ENCODE results near the gene RMDN2.

The RMDN2 gene

DNA sequence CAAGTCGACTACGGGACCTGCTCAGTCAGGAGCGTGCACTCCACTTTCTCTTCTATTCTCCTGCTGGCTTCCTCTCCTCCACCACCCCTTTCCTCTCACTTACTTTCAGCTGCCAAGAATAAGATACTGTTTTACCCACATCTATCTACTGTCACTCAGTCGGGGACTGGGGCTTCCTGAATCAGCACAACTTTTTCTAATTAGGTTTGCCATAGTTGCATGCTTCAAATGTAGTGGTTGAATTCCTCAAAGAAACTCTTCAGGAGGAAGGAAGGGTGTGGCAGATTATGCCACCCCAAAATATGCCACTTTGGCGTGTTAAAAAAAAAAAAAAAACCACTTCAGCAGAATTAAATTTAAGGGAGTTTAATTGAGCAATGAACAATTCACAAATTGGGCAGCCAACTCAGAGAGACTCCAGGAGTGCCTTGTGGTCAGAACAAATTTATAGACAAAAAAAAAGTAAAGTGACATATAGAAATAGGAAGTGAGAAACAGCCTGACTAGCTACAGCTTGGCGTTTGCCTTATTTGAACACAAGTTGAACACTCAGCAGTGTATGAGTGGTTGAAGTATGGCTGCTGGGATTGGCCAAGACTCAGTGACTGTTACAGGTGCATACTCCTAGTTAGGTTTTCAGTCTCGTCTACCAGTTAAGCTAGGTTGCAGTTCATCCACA lies 32.5 kb upstream of the RMDN2 start:
- no peaks in the 10 kb centered on the region for H3K9me3 ChIP-seq (ENCODE audit: control insufficient read depth, insufficient read depth, low read depth, low read length)
- 0 out of 2 replicates have a peak, but pooled peaks cover 2% of the 10 kb centered on the region for H3K4me1 ChIP-seq (ENCODE audit: control insufficient read depth, insufficient read depth, low read length)
- H3K36me3 ChIP-seq (ENCODE audit: control insufficient read depth in 2 of 2, insufficient read depth in 1 of 2, low read length in 2 of 2), result no peaks in the 10 kb centered on the region
- no peak for TF ChIP-seq ZNF19 (tag by site-specific recombination; IDR thresholded peaks at IDR 0.05; ENCODE audit: low read depth)
- TF ChIP-seq GLIS2 (tag by site-specific recombination; IDR thresholded peaks at IDR 0.05), result no peak
- TF ChIP-seq, protein P1, sequence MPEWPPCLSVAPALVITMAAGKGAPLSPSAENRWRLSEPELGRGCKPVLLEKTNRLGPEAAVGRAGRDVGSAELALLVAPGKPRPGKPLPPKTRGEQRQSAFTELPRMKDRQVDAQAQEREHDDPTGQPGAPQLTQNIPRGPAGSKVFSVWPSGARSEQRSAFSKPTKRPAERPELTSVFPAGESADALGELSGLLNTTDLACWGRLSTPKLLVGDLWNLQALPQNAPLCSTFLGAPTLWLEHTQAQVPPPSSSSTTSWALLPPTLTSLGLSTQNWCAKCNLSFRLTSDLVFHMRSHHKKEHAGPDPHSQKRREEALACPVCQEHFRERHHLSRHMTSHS (tag by site-specific recombination; IDR thresholded peaks at IDR 0.05), result no peak
- TF ChIP-seq ZNF302 (tag by site-specific recombination; IDR thresholded peaks at IDR 0.05; ENCODE audit: low read depth), result no peak
- TF ChIP-seq ZNF510 (tag by site-specific recombination; IDR thresholded peaks at IDR 0.05; ENCODE audit: insufficient replicate concordance), result no peak
- no peak for TF ChIP-seq ZNF132 (tag by site-specific recombination; IDR thresholded peaks at IDR 0.05; ENCODE audit: borderline replicate concordance)
- no peak for TF ChIP-seq ZNF266 (tag by site-specific recombination; IDR thresholded peaks at IDR 0.05; ENCODE audit: low read depth)
- ChIA-PET CTCF (interaction anchor here (0.6 to 1.3 kb wide), 5 partner anchors 15 to 552 kb away, joined by 3 to 5 read pairs (median 4); no protein-coding TSS in a partner anchor), POLR2A (no interaction called here)
- no peak overlapping the region for H3K4me3 ChIP-seq (ENCODE audit: low read depth, low read length)
- H3K27ac ChIP-seq (ENCODE audit: extremely low read depth, low read depth, low read length), result no peak overlapping the region

DNA sequence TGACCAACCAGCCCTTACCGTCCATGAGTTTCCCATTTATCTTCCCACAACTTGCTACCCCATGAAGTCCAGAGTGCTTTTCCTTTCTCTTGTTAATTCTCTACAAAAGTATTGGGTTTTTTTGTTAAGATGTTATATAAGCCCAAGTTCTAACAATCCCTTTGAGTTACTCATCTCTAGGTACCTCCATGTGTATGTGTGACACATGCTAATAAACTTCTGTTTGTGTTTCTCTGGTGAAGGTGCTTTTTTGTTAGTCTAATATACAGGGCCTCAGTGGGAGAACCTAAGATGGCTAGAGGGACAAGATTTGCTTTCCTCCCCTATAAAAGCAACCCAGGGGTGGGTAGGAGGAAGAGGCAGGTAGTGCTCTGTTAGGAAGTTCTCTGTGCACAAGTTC lies 31.8 kb upstream of the RMDN2 start:
- Histone ChIP-seq H3K36me3 (ENCODE audit: control insufficient read depth in 2 of 2, insufficient read depth in 1 of 2, low read length in 2 of 2) (no peaks in the 10 kb centered on the region), H3K9me3 (ENCODE audit: control insufficient read depth, insufficient read depth, low read depth, low read length) (no peaks in the 10 kb centered on the region), H3K4me3 (ENCODE audit: low read depth, low read length) (no peak overlapping the region), H3K27ac (ENCODE audit: extremely low read depth, low read depth, low read length) (no peak overlapping the region), H3K4me1 (ENCODE audit: control insufficient read depth, insufficient read depth, low read length) (0 out of 2 replicates have a peak, but pooled peaks cover 2% of the 10 kb centered on the region)
- POLR2A ChIA-PET, result no interaction called here
- CTCF ChIA-PET, result interaction anchor here (1.0 kb wide), 1 partner anchor 15 kb away, joined by 5 read pairs; no protein-coding TSS in a partner anchor
- no peak for TF ChIP-seq KLF10 (tag by site-specific recombination; IDR thresholded peaks at IDR 0.05)
- TF ChIP-seq ZNF433 (tag by site-specific recombination; IDR thresholded peaks at IDR 0.05; ENCODE audit: low read depth), result no peak

DNA sequence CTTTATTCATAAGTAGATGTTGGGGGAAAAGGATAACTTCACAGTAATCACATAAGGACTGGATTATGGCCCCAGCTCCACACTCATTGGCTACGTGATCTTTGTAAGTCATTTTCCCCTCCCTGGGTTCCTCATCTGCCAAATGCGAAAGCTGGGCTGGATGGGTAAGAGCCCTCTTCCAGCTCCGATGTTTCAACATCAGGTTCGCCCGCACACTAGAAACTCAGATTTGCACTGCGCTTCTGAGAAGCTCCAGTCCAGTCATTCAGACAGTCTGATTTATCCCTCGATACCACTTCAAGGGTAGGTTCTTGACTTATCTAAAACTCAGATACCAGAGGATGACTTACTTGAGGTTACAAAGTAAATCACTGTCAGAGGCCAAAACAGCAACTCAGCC lies 31.0 kb upstream of the RMDN2 start:
- Histone ChIP-seq H3K27ac (ENCODE audit: extremely low read depth, low read depth, low read length) (no peak overlapping the region), H3K4me3 (ENCODE audit: low read depth, low read length) (no peak overlapping the region), H3K9me3 (ENCODE audit: control insufficient read depth, insufficient read depth, low read depth, low read length) (no peaks in the 10 kb centered on the region), H3K36me3 (ENCODE audit: control insufficient read depth in 2 of 2, insufficient read depth in 1 of 2, low read length in 2 of 2) (no peaks in the 10 kb centered on the region), H3K4me1 (ENCODE audit: control insufficient read depth, insufficient read depth, low read length) (0 out of 2 replicates have a peak, but pooled peaks cover 2% of the 10 kb centered on the region)
- CTCF ChIA-PET, result interaction anchor here (0.5 to 1.2 kb wide), 3 partner anchors 29 to 498 kb away, joined by 3 to 10 read pairs (median 4); no protein-coding TSS in a partner anchor
- TF ChIP-seq ZNF274 (IDR thresholded peaks at IDR 0.05; ENCODE audit: low read length), result no peak
- no peak for TF ChIP-seq ZNF274 (tag by site-specific recombination; IDR thresholded peaks at IDR 0.05; ENCODE audit: borderline replicate concordance)
- TF ChIP-seq ZNF366 (tag by site-specific recombination; conservative IDR thresholded peaks at IDR 0.05), result no peak
- TF ChIP-seq ZNF670 (tag by site-specific recombination; IDR thresholded peaks at IDR 0.05; ENCODE audit: low read depth), result no peak
- no peak for TF ChIP-seq ZSCAN16 (tag by site-specific recombination; IDR thresholded peaks at IDR 0.05)
- TF ChIP-seq ZNF658 (tag by site-specific recombination; IDR thresholded peaks at IDR 0.05), result no peak
- no peak for TF ChIP-seq HOXA7 (CRISPR knock-in tag; IDR thresholded peaks at IDR 0.05; ENCODE audit: borderline replicate concordance)
- TF ChIP-seq ZNF155 (tag by site-specific recombination; IDR thresholded peaks at IDR 0.05), result no peak
- TF ChIP-seq KLF7 (tag by site-specific recombination; IDR thresholded peaks at IDR 0.05; ENCODE audit: borderline replicate concordance), result no peak
- TF ChIP-seq, protein P2, sequence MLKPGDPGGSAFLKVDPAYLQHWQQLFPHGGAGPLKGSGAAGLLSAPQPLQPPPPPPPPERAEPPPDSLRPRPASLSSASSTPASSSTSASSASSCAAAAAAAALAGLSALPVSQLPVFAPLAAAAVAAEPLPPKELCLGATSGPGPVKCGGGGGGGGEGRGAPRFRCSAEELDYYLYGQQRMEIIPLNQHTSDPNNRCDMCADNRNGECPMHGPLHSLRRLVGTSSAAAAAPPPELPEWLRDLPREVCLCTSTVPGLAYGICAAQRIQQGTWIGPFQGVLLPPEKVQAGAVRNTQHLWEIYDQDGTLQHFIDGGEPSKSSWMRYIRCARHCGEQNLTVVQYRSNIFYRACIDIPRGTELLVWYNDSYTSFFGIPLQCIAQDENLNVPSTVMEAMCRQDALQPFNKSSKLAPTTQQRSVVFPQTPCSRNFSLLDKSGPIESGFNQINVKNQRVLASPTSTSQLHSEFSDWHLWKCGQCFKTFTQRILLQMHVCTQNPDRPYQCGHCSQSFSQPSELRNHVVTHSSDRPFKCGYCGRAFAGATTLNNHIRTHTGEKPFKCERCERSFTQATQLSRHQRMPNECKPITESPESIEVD (tag by site-specific recombination; IDR thresholded peaks at IDR 0.05), result no peak
- TF ChIP-seq, protein P3, sequence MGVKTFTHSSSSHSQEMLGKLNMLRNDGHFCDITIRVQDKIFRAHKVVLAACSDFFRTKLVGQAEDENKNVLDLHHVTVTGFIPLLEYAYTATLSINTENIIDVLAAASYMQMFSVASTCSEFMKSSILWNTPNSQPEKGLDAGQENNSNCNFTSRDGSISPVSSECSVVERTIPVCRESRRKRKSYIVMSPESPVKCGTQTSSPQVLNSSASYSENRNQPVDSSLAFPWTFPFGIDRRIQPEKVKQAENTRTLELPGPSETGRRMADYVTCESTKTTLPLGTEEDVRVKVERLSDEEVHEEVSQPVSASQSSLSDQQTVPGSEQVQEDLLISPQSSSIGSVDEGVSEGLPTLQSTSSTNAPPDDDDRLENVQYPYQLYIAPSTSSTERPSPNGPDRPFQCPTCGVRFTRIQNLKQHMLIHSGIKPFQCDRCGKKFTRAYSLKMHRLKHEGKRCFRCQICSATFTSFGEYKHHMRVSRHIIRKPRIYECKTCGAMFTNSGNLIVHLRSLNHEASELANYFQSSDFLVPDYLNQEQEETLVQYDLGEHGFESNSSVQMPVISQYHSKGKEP (tag by site-specific recombination; IDR thresholded peaks at IDR 0.05), result no peak
- TF ChIP-seq ZFHX2 (tag by site-specific recombination; conservative IDR thresholded peaks at IDR 0.05), result no peak
- no peak for TF ChIP-seq ZNF121 (tag by site-specific recombination; IDR thresholded peaks at IDR 0.05)
- TF ChIP-seq ZFP41 (tag by site-specific recombination; IDR thresholded peaks at IDR 0.05; ENCODE audit: borderline replicate concordance), result no peak
- no peak for TF ChIP-seq ZNF324 (tag by site-specific recombination; IDR thresholded peaks at IDR 0.05)
- TF ChIP-seq SP2 (tag by site-specific recombination; IDR thresholded peaks at IDR 0.05), result no peak
- no peak for TF ChIP-seq ZNF677 (tag by site-specific recombination; IDR thresholded peaks at IDR 0.05)
- no peak for TF ChIP-seq SALL2 (tag by site-specific recombination; IDR thresholded peaks at IDR 0.05; ENCODE audit: borderline replicate concordance)
- no peak for TF ChIP-seq ZNF146 (tag by site-specific recombination; IDR thresholded peaks at IDR 0.05)
- POLR2A ChIA-PET, result no interaction called here

All from HEK293 (cell line).